Testis (tissue), 2 donors: ENCODE measurements around the gene TSNAX.

Experiments used
- POLR2A ChIP-seq: fragments of 450-650 bp; IDR thresholded peaks from one replicate; pipeline ENCODE4 v1.6.1; 2017; ENCODE audit warnings: antibody characterized with exemption, mild to moderate bottlenecking, moderate library complexity
- TF ChIP-seq, protein P1 (sequence below), 3 experiments: fragments of 450-650 bp in 2 of 3; fragments of 200-600 bp in 1 of 3; sonication (generic) in 1 of 3; IDR thresholded peaks; one replicate each; pipeline ENCODE4 v1.5.1; 2016 to 2019; ENCODE audit warnings: antibody characterized with exemption in 3 of 3, mild to moderate bottlenecking in 2 of 3, moderate library complexity in 1 of 3

DNA sequence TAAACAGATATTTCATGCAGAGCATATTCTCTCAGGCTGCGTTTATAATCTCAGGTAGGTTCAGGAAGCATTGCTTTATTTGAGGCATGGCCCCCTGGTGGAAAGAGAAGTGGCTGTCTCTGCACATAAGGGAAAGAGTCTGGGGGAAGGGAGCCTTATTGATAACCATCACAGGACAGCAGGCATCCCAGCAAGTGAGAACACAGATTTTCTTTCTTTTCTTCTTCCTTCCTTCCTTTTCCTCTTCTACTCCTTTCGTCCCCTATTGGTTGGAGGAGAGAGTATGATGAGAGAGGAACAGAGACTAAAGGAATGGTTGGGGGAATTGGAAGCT is 21.9 kb downstream of the TSNAX start:
- no peak for TF ChIP-seq POLR2A
- TF ChIP-seq, protein P1, sequence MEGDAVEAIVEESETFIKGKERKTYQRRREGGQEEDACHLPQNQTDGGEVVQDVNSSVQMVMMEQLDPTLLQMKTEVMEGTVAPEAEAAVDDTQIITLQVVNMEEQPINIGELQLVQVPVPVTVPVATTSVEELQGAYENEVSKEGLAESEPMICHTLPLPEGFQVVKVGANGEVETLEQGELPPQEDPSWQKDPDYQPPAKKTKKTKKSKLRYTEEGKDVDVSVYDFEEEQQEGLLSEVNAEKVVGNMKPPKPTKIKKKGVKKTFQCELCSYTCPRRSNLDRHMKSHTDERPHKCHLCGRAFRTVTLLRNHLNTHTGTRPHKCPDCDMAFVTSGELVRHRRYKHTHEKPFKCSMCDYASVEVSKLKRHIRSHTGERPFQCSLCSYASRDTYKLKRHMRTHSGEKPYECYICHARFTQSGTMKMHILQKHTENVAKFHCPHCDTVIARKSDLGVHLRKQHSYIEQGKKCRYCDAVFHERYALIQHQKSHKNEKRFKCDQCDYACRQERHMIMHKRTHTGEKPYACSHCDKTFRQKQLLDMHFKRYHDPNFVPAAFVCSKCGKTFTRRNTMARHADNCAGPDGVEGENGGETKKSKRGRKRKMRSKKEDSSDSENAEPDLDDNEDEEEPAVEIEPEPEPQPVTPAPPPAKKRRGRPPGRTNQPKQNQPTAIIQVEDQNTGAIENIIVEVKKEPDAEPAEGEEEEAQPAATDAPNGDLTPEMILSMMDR (IDR thresholded peaks at IDR 0.05): peak in 1 of 3 experiments; percentile 9
